HEK293 (cell line): ENCODE measurements around the gene GNAS.

Source experiments
- CTCF ChIA-PET: fragments of 350-600 bp; formaldehyde crosslinking; extraction: SDS; loops from one replicate; lab custom pipeline; 2021; ENCODE audit warnings: antibody characterized with exemption; lab: Yijun Ruan, JAX
- POLR2A ChIA-PET: fragments of 300-600 bp; formaldehyde crosslinking; extraction: SDS; loops from one replicate; lab custom pipeline; 2020; ENCODE audit warnings: antibody characterized with exemption, inconsistent platforms; lab: Yijun Ruan, JAX
- H3K27ac ChIP-seq: fragments of 200-500 bp; sonication (Bioruptor generic); 2 replicates; pipeline ENCODE4 v1.5.1; 2014; ENCODE audit warnings: low read depth, low read length, control low read depth, inconsistent platforms; ENCODE audit errors: extremely low read depth
- H3K36me3 ChIP-seq, 2 experiments: fragments of 200-500 bp in 1 of 2; sonication (Bioruptor generic) in 1 of 2; 1 replicate in 1 of 2; 2 replicates in 1 of 2; pipeline ENCODE4 v1.5.1; 2014 to 2017; ENCODE audit warnings: inconsistent platforms in 2 of 2, low read length in 2 of 2; ENCODE audit not compliant: control insufficient read depth in 2 of 2, insufficient read depth in 1 of 2
- H3K4me1 ChIP-seq: fragments of 200-500 bp; sonication (Bioruptor generic); 2 replicates; pipeline ENCODE4 v1.5.1; 2014; ENCODE audit warnings: mild to moderate bottlenecking, low read length, inconsistent platforms; ENCODE audit not compliant: control insufficient read depth, insufficient read depth
- H3K4me3 ChIP-seq: 2 replicates; pipeline ENCODE4 v1.5.1; 2011; ENCODE audit warnings: low read depth, mild to moderate bottlenecking, control low read depth, low read length, moderate library complexity
- H3K9me3 ChIP-seq: fragments of 200-500 bp; sonication (Bioruptor generic); 2 replicates; pipeline ENCODE4 v1.5.1; 2014; ENCODE audit warnings: low read depth, low read length, inconsistent platforms; ENCODE audit not compliant: control insufficient read depth, insufficient read depth
- KLF10 ChIP-seq: fragments of 450-650 bp; IDR thresholded peaks from 2 replicates; pipeline ENCODE4 v1.5.1; 2018; ENCODE audit warnings: missing biosample characterization, mild to moderate bottlenecking, missing genetic modification characterization
- KLF8 ChIP-seq: fragments of 450-650 bp; formaldehyde crosslinking; IDR thresholded peaks from 2 replicates; pipeline ENCODE4 v1.5.1; 2016; ENCODE audit warnings: missing biosample characterization, missing genetic modification characterization
- SCRT1 ChIP-seq: fragments of 450-650 bp; formaldehyde crosslinking; IDR thresholded peaks from 2 replicates; pipeline ENCODE4 v1.5.1; 2016; ENCODE audit warnings: missing biosample characterization, missing genetic modification characterization, borderline replicate concordance
- ZBTB49 ChIP-seq: fragments of 450-650 bp; formaldehyde crosslinking; IDR thresholded peaks from 2 replicates; pipeline ENCODE4 v1.5.1; 2016; ENCODE audit warnings: missing biosample characterization, missing genetic modification characterization, low read depth
- ZBTB8A ChIP-seq: fragments of 450-650 bp; formaldehyde crosslinking; IDR thresholded peaks from 2 replicates; pipeline ENCODE4 v1.5.1; 2016; ENCODE audit warnings: missing biosample characterization, missing genetic modification characterization
- ZFP41 ChIP-seq: fragments of 450-650 bp; formaldehyde crosslinking; IDR thresholded peaks from 2 replicates; pipeline ENCODE4 v1.5.1; 2016; ENCODE audit warnings: missing biosample characterization, missing genetic modification characterization, borderline replicate concordance
- ZNF146 ChIP-seq: fragments of 450-650 bp; formaldehyde crosslinking; IDR thresholded peaks from 2 replicates; pipeline ENCODE4 v1.5.1; 2016; ENCODE audit warnings: missing biosample characterization, missing genetic modification characterization
- ZNF19 ChIP-seq: fragments of 450-650 bp; formaldehyde crosslinking; IDR thresholded peaks from 2 replicates; pipeline ENCODE4; 2016; ENCODE audit warnings: missing biosample characterization, missing genetic modification characterization, low read depth
- ZNF23 ChIP-seq: fragments of 450-650 bp; formaldehyde crosslinking; IDR thresholded peaks from 2 replicates; pipeline ENCODE4 v1.5.1; 2016; ENCODE audit warnings: missing biosample characterization, missing genetic modification characterization, borderline replicate concordance
- ZNF391 ChIP-seq: fragments of 450-650 bp; formaldehyde crosslinking; IDR thresholded peaks from 2 replicates; pipeline ENCODE4 v1.5.1; 2016; ENCODE audit warnings: low read depth, missing biosample characterization, missing genetic modification characterization, borderline replicate concordance
- ZNF585B ChIP-seq: fragments of 450-650 bp; formaldehyde crosslinking; IDR thresholded peaks from 2 replicates; pipeline ENCODE4 v1.5.1; 2016; ENCODE audit warnings: missing biosample characterization, missing genetic modification characterization
- ZNF692 ChIP-seq: fragments of 450-650 bp; formaldehyde crosslinking; IDR thresholded peaks from 2 replicates; pipeline ENCODE4 v1.5.1; 2016; ENCODE audit warnings: missing biosample characterization, missing genetic modification characterization
- ZNF747 ChIP-seq: fragments of 450-650 bp; formaldehyde crosslinking; IDR thresholded peaks from 2 replicates; pipeline ENCODE4 v1.5.1; 2016; ENCODE audit warnings: missing biosample characterization, missing genetic modification characterization
- ZNF776 ChIP-seq: fragments of 450-650 bp; formaldehyde crosslinking; IDR thresholded peaks from 2 replicates; pipeline ENCODE4 v1.5.0; 2017; ENCODE audit warnings: missing biosample characterization, missing genetic modification characterization, borderline replicate concordance
- ZSCAN23 ChIP-seq: fragments of 450-650 bp; formaldehyde crosslinking; IDR thresholded peaks from 2 replicates; pipeline ENCODE4 v1.5.1; 2016; ENCODE audit warnings: missing biosample characterization, missing genetic modification characterization
- ZXDB ChIP-seq: fragments of 450-650 bp; formaldehyde crosslinking; IDR thresholded peaks from 2 replicates; pipeline ENCODE4 v1.5.1; 2016; ENCODE audit warnings: missing biosample characterization, missing genetic modification characterization
- TF ChIP-seq, protein P1 (sequence below): fragments of 450-650 bp; formaldehyde crosslinking; conservative IDR thresholded peaks from 2 replicates; pipeline ENCODE4 v1.5.1; 2016; ENCODE audit warnings: low read depth, missing biosample characterization, missing genetic modification characterization
- TF ChIP-seq, protein P2 (sequence below): fragments of 450-650 bp; formaldehyde crosslinking; IDR thresholded peaks from 2 replicates; pipeline ENCODE4 v1.5.1; 2016; ENCODE audit warnings: missing biosample characterization, missing genetic modification characterization
- TF ChIP-seq, protein P3 (sequence below): fragments of 450-650 bp; formaldehyde crosslinking; IDR thresholded peaks from 2 replicates; pipeline ENCODE4 v1.5.1; 2016; ENCODE audit warnings: missing biosample characterization, missing genetic modification characterization, borderline replicate concordance

Gene GNAS

GRCh38 chr20:58853976-58854637 is 1.6 kb downstream of the GNAS start:
- POLR2A ChIA-PET: no interaction called here
- TF ChIP-seq KLF8 (no peak), ZNF19 (no peak), ZFP41 (tag by site-specific recombination) (no peak), ZNF747 (tag by site-specific recombination) (no peak), ZNF585B (no peak), SCRT1 (tag by site-specific recombination) (no peak), ZBTB49 (tag by site-specific recombination) (no peak), ZNF23 (tag by site-specific recombination) (no peak), ZNF692 (tag by site-specific recombination) (no peak), ZNF391 (no peak), ZSCAN23 (tag by site-specific recombination) (no peak), ZNF776 (tag by site-specific recombination) (no peak), ZNF146 (tag by site-specific recombination) (no peak), ZBTB8A (no peak), ZXDB (tag by site-specific recombination) (no peak), KLF10 (tag by site-specific recombination) (no peak)
- TF ChIP-seq, protein P1, sequence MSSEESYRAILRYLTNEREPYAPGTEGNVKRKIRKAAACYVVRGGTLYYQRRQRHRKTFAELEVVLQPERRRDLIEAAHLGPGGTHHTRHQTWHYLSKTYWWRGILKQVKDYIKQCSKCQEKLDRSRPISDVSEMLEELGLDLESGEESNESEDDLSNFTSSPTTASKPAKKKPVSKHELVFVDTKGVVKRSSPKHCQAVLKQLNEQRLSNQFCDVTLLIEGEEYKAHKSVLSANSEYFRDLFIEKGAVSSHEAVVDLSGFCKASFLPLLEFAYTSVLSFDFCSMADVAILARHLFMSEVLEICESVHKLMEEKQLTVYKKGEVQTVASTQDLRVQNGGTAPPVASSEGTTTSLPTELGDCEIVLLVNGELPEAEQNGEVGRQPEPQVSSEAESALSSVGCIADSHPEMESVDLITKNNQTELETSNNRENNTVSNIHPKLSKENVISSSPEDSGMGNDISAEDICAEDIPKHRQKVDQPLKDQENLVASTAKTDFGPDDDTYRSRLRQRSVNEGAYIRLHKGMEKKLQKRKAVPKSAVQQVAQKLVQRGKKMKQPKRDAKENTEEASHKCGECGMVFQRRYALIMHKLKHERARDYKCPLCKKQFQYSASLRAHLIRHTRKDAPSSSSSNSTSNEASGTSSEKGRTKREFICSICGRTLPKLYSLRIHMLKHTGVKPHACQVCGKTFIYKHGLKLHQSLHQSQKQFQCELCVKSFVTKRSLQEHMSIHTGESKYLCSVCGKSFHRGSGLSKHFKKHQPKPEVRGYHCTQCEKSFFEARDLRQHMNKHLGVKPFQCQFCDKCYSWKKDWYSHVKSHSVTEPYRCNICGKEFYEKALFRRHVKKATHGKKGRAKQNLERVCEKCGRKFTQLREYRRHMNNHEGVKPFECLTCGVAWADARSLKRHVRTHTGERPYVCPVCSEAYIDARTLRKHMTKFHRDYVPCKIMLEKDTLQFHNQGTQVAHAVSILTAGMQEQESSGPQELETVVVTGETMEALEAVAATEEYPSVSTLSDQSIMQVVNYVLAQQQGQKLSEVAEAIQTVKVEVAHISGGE: no peak
- TF ChIP-seq, protein P2, sequence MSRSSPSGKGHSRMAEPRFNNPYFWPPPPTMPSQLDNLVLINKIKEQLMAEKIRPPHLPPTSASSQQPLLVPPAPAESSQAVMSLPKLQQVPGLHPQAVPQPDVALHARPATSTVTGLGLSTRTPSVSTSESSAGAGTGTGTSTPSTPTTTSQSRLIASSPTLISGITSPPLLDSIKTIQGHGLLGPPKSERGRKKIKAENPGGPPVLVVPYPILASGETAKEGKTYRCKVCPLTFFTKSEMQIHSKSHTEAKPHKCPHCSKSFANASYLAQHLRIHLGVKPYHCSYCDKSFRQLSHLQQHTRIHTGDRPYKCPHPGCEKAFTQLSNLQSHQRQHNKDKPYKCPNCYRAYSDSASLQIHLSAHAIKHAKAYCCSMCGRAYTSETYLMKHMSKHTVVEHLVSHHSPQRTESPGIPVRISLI: no peak
- TF ChIP-seq, protein P3, sequence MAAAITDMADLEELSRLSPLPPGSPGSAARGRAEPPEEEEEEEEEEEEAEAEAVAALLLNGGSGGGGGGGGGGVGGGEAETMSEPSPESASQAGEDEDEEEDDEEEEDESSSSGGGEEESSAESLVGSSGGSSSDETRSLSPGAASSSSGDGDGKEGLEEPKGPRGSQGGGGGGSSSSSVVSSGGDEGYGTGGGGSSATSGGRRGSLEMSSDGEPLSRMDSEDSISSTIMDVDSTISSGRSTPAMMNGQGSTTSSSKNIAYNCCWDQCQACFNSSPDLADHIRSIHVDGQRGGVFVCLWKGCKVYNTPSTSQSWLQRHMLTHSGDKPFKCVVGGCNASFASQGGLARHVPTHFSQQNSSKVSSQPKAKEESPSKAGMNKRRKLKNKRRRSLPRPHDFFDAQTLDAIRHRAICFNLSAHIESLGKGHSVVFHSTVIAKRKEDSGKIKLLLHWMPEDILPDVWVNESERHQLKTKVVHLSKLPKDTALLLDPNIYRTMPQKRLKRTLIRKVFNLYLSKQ (tag by site-specific recombination): no peak
- Histone ChIP-seq H3K4me1 (no peaks in the 10 kb centered on the region), H3K36me3 (peaks cover 0 to 4% of the 10 kb centered on the region in 2 experiments; a peak in 2 of 3 replicates), H3K4me3 (no peak overlapping the region), H3K27ac (no peak overlapping the region), H3K9me3 (no peaks in the 10 kb centered on the region)
- CTCF ChIA-PET: interaction anchor here (0.7 kb wide), 2 partner anchors 203 to 310 kb away, joined by 3 read pairs; partner anchors contain the start of gene STX16
